Measurements from ENCODE around the gene EGF.

DNA sequence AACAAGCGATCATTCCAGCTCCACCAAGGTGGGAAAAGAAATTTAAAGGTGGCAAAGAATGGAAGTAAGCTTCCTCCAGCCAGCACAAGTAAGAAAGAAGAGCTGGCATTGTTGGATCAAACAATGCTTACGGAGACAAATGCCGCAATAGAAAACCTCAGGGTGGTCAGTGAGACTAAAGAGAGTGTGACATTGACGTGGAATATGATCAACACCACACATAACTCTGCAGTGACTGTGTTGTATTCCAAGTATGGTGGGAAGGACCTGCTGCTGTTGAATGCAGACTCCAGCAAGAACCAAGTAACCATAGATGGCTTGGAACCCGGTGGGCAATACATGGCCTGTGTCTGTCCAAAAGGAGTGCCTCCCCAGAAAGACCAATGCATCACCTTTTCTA lies 42.6 kb upstream of the EGF start:
- TF ChIP-seq, protein P1, sequence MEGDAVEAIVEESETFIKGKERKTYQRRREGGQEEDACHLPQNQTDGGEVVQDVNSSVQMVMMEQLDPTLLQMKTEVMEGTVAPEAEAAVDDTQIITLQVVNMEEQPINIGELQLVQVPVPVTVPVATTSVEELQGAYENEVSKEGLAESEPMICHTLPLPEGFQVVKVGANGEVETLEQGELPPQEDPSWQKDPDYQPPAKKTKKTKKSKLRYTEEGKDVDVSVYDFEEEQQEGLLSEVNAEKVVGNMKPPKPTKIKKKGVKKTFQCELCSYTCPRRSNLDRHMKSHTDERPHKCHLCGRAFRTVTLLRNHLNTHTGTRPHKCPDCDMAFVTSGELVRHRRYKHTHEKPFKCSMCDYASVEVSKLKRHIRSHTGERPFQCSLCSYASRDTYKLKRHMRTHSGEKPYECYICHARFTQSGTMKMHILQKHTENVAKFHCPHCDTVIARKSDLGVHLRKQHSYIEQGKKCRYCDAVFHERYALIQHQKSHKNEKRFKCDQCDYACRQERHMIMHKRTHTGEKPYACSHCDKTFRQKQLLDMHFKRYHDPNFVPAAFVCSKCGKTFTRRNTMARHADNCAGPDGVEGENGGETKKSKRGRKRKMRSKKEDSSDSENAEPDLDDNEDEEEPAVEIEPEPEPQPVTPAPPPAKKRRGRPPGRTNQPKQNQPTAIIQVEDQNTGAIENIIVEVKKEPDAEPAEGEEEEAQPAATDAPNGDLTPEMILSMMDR (IDR thresholded peaks at IDR 0.05) = no peak
- TF ChIP-seq POLR2AphosphoS5 (IDR thresholded peaks at IDR 0.05; ENCODE audit: low read depth, low read length) = no peak
- TF ChIP-seq SIN3A (IDR thresholded peaks at IDR 0.05; ENCODE audit: borderline replicate concordance, insufficient read depth, low read depth, low read length) = no peak
